ENCODE data around the gene BHLHE40.

BHLHE40 gene

GRCh38 chr3:5006755-5007202, 27.5 kb downstream of the BHLHE40 start:
- TF ChIP-seq ZBTB7A (IDR thresholded peaks at IDR 0.05; ENCODE audit: low read depth) (no peak), USF1 (IDR thresholded peaks at IDR 0.05) (no peak), RAD21 (IDR thresholded peaks at IDR 0.05; ENCODE audit: low read depth) (no peak), REST (IDR thresholded peaks at IDR 0.05; ENCODE audit: low read depth) (no peak), FOXM1 (IDR thresholded peaks at IDR 0.05; ENCODE audit: borderline replicate concordance, low read depth) (no peak), CEBPB (IDR thresholded peaks at IDR 0.05) (no peak)

GRCh38 chr3:5007873-5008272, 28.6 kb downstream of the BHLHE40 start:
- TF ChIP-seq ZBTB7A (IDR thresholded peaks at IDR 0.05; ENCODE audit: low read depth), result no peak
- TF ChIP-seq FOXM1 (IDR thresholded peaks at IDR 0.05; ENCODE audit: borderline replicate concordance, low read depth), result no peak
- TF ChIP-seq EP300 (IDR thresholded peaks at IDR 0.05; ENCODE audit: borderline replicate concordance), result no peak
- no peak for TF ChIP-seq REST (IDR thresholded peaks at IDR 0.05; ENCODE audit: low read depth)
- no peak for TF ChIP-seq YY1 (IDR thresholded peaks at IDR 0.05; ENCODE audit: low read depth)
- no peak for TF ChIP-seq TEAD4 (IDR thresholded peaks at IDR 0.05)
- no peak for TF ChIP-seq MAX (IDR thresholded peaks at IDR 0.05)
- no peak for TF ChIP-seq TCF12 (IDR thresholded peaks at IDR 0.05; ENCODE audit: low read depth)
- TF ChIP-seq NFIC (IDR thresholded peaks at IDR 0.05), result no peak
- TF ChIP-seq CEBPB (IDR thresholded peaks at IDR 0.05), result no peak
- TF ChIP-seq CREB1 (IDR thresholded peaks at IDR 0.05; ENCODE audit: low read depth), result no peak
- TF ChIP-seq TAF1 (IDR thresholded peaks at IDR 0.05; ENCODE audit: low read depth), result no peak
- TF ChIP-seq EGR1 (IDR thresholded peaks at IDR 0.05), result no peak
- TF ChIP-seq USF1 (IDR thresholded peaks at IDR 0.05), result no peak
- no peak for TF ChIP-seq RAD21 (IDR thresholded peaks at IDR 0.05; ENCODE audit: low read depth)

- TF ChIP-seq FOXM1 (IDR thresholded peaks at IDR 0.05; ENCODE audit: borderline replicate concordance, low read depth) (no peak), MAX (IDR thresholded peaks at IDR 0.05) (no peak), NFIC (IDR thresholded peaks at IDR 0.05) (no peak), REST (IDR thresholded peaks at IDR 0.05; ENCODE audit: low read depth) (no peak), EGR1 (IDR thresholded peaks at IDR 0.05) (no peak), CEBPB (IDR thresholded peaks at IDR 0.05) (no peak), CREB1 (IDR thresholded peaks at IDR 0.05; ENCODE audit: low read depth) (no peak), USF1 (IDR thresholded peaks at IDR 0.05) (no peak), TEAD4 (IDR thresholded peaks at IDR 0.05) (no peak)
Measured at GRCh38 chr3:5009506-5010109, 30.4 kb downstream of the BHLHE40 start.

- TF ChIP-seq TEAD4 (IDR thresholded peaks at IDR 0.05) (no peak), ZBTB7A (IDR thresholded peaks at IDR 0.05; ENCODE audit: low read depth) (no peak), YY1 (IDR thresholded peaks at IDR 0.05; ENCODE audit: low read depth) (no peak), TAF1 (IDR thresholded peaks at IDR 0.05; ENCODE audit: low read depth) (no peak), EP300 (IDR thresholded peaks at IDR 0.05; ENCODE audit: borderline replicate concordance) (no peak), USF1 (IDR thresholded peaks at IDR 0.05) (no peak), RAD21 (IDR thresholded peaks at IDR 0.05; ENCODE audit: low read depth) (no peak), EGR1 (IDR thresholded peaks at IDR 0.05) (no peak), REST (IDR thresholded peaks at IDR 0.05; ENCODE audit: low read depth) (no peak), TCF12 (IDR thresholded peaks at IDR 0.05; ENCODE audit: low read depth) (no peak), NFIC (IDR thresholded peaks at IDR 0.05) (no peak), FOXM1 (IDR thresholded peaks at IDR 0.05; ENCODE audit: borderline replicate concordance, low read depth) (no peak), MAX (IDR thresholded peaks at IDR 0.05) (no peak), CEBPB (IDR thresholded peaks at IDR 0.05) (no peak), CREB1 (IDR thresholded peaks at IDR 0.05; ENCODE audit: low read depth) (no peak)
Measured at GRCh38 chr3:5010140-5010539, 30.9 kb downstream of the BHLHE40 start.

All from Ishikawa (cell line).